ENCODE data around the gene HPGD. TPM values are rescaled to one million over a fixed set of nuclear protein-coding genes. Genes with fewer than 3 reads are reported as not detected.

The HPGD gene
- total RNA-seq, 1 donor from 2014 or later: 4.2 TPM

DNA sequence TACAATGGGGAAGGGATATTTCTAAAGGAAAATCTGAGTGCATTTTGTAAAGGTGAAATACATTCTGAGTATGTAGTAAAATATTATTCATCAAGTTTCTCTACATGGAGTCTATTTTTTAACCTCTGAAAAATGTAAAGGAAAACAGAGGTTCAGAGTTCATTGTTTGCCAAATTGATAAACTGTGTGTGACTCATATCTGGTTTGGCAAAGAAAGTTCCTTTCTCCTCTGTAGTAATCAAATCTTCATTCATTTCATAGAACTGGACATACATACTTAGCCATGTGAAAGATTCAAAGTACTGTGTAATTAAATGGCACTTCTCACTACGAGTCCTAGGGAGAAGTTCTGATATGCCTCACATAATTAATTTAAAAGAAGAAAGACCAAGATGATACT, 61.6 kb downstream of the HPGD start:
- no peak for FAIRE-seq
- H3K4me3 ChIP-seq (ENCODE audit: low read depth, low read length): no peak overlapping the region
- H3K36me3 ChIP-seq (ENCODE audit: control insufficient read depth, insufficient read depth, low read length): no peaks in the 10 kb centered on the region
- TF ChIP-seq CTCF (IDR thresholded peaks at IDR 0.05; ENCODE audit: insufficient read depth, low read length, severe bottlenecking): no peak
- peak; percentile 68 for DNase-seq (ENCODE audit: low read depth)
- no peaks in the 10 kb centered on the region for H3K27me3 ChIP-seq (ENCODE audit: control insufficient read depth, insufficient read depth, low read length)

GRCh38 chr4:174457468-174457867, 64.8 kb downstream of the HPGD start:
- Histone ChIP-seq H3K4me3 (ENCODE audit: low read depth, low read length) (no peak overlapping the region), H3K36me3 (ENCODE audit: control insufficient read depth, insufficient read depth, low read length) (no peaks in the 10 kb centered on the region), H3K27me3 (ENCODE audit: control insufficient read depth, insufficient read depth, low read length) (no peaks in the 10 kb centered on the region)
- FAIRE-seq: no peak
- no peak for TF ChIP-seq CTCF (IDR thresholded peaks at IDR 0.05; ENCODE audit: insufficient read depth, low read length, severe bottlenecking)
- DNase-seq (ENCODE audit: low read depth): no peak

- no peak for DNase-seq (ENCODE audit: low read depth)
Measured at GRCh38 chr4:174454815-174455473, 67.3 kb downstream of the HPGD start.

GRCh38 chr4:174451718-174452296, 70.5 kb downstream of the HPGD start:
- H3K36me3 ChIP-seq (ENCODE audit: control insufficient read depth, insufficient read depth, low read length): no peaks in the 10 kb centered on the region
- no peak for FAIRE-seq
- no peaks in the 10 kb centered on the region for H3K27me3 ChIP-seq (ENCODE audit: control insufficient read depth, insufficient read depth, low read length)
- H3K4me3 ChIP-seq (ENCODE audit: low read depth, low read length): no peak overlapping the region
- DNase-seq (ENCODE audit: low read depth): no peak
- no peak for TF ChIP-seq CTCF (IDR thresholded peaks at IDR 0.05; ENCODE audit: insufficient read depth, low read length, severe bottlenecking)

More at GRCh38 chr4:174454815-174455473, 67.3 kb downstream of the HPGD start:
- Histone ChIP-seq H3K27me3 (ENCODE audit: control insufficient read depth, insufficient read depth, low read length) (no peaks in the 10 kb centered on the region), H3K36me3 (ENCODE audit: control insufficient read depth, insufficient read depth, low read length) (no peaks in the 10 kb centered on the region), H3K4me3 (ENCODE audit: low read depth, low read length) (no peak overlapping the region)
- no peak for FAIRE-seq
- no peak for TF ChIP-seq CTCF (IDR thresholded peaks at IDR 0.05; ENCODE audit: insufficient read depth, low read length, severe bottlenecking)

- Histone ChIP-seq H3K27me3 (ENCODE audit: control insufficient read depth, insufficient read depth, low read length) (no peaks in the 10 kb centered on the region), H3K4me3 (ENCODE audit: low read depth, low read length) (no peak overlapping the region), H3K36me3 (ENCODE audit: control insufficient read depth, insufficient read depth, low read length) (no peaks in the 10 kb centered on the region)
- TF ChIP-seq CTCF (IDR thresholded peaks at IDR 0.05; ENCODE audit: insufficient read depth, low read length, severe bottlenecking): no peak
- FAIRE-seq: no peak
- DNase-seq (ENCODE audit: low read depth): no peak
Measured at GRCh38 chr4:174450786-174451125, 71.5 kb downstream of the HPGD start.
